ENCODE data around the gene TNFRSF8.

DNA sequence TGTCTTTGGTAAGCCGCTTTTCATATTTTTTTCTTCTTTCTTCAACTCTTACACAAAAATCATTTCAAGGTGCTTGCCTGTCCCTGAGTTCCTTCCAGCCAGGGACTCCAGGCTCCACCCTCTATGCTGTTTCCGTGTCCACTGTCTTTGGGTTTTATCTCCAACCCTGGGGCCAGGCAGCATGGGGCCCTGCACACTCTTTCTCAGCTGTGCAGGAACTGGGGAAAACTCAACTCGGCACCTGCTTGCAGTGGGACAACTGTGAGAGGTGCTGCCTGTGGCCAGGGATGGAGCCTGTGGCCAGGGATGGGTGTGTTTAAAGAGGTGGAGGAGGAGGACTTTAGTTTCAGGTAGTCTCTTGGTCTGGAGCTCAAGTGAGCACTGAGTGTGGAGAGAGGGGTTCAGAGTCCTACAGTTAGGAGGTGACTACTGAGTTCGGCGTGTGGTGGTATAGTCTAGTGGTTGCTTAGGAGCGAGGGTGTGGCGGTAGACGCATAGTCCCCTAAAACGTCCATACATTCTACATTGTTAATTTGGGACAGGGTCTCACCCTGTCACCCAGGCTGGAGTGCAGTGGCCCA is 13.4 kb downstream of the TNFRSF8 start:
- no peak for TF ChIP-seq CEBPB (IDR thresholded peaks at IDR 0.05; ENCODE audit: low read depth, low read length)
- TF ChIP-seq, protein P1, sequence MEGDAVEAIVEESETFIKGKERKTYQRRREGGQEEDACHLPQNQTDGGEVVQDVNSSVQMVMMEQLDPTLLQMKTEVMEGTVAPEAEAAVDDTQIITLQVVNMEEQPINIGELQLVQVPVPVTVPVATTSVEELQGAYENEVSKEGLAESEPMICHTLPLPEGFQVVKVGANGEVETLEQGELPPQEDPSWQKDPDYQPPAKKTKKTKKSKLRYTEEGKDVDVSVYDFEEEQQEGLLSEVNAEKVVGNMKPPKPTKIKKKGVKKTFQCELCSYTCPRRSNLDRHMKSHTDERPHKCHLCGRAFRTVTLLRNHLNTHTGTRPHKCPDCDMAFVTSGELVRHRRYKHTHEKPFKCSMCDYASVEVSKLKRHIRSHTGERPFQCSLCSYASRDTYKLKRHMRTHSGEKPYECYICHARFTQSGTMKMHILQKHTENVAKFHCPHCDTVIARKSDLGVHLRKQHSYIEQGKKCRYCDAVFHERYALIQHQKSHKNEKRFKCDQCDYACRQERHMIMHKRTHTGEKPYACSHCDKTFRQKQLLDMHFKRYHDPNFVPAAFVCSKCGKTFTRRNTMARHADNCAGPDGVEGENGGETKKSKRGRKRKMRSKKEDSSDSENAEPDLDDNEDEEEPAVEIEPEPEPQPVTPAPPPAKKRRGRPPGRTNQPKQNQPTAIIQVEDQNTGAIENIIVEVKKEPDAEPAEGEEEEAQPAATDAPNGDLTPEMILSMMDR (conservative IDR thresholded peaks at IDR 0.05; ENCODE audit: low read depth, low read length): no peak
- TF ChIP-seq RAD21 (IDR thresholded peaks at IDR 0.05; ENCODE audit: low read length): no peak
- no peak for TF ChIP-seq SMC3 (IDR thresholded peaks at IDR 0.05; ENCODE audit: low read depth, low read length)
- TF ChIP-seq MXI1 (IDR thresholded peaks at IDR 0.05; ENCODE audit: borderline replicate concordance, low read depth, low read length): no peak
- TF ChIP-seq FOS (IDR thresholded peaks at IDR 0.05; ENCODE audit: low read depth, low read length): no peak
- TF ChIP-seq RCOR1 (IDR thresholded peaks at IDR 0.05; ENCODE audit: insufficient replicate concordance, low read length): no peak
- TF ChIP-seq, protein P2, sequence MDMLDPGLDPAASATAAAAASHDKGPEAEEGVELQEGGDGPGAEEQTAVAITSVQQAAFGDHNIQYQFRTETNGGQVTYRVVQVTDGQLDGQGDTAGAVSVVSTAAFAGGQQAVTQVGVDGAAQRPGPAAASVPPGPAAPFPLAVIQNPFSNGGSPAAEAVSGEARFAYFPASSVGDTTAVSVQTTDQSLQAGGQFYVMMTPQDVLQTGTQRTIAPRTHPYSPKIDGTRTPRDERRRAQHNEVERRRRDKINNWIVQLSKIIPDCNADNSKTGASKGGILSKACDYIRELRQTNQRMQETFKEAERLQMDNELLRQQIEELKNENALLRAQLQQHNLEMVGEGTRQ (IDR thresholded peaks at IDR 0.05; ENCODE audit: low read depth, low read length): no peak
- no peak for TF ChIP-seq POLR2A (IDR thresholded peaks at IDR 0.05; ENCODE audit: low read depth, low read length)
- no peak for TF ChIP-seq NFE2L2 (IDR thresholded peaks at IDR 0.05; ENCODE audit: low read depth, low read length)
- no peak for TF ChIP-seq MAFK (IDR thresholded peaks at IDR 0.05; ENCODE audit: low read depth, low read length)
- TF ChIP-seq CHD1 (IDR thresholded peaks at IDR 0.05; ENCODE audit: low read depth, low read length): no peak
- no peak for TF ChIP-seq MAZ (IDR thresholded peaks at IDR 0.05; ENCODE audit: borderline replicate concordance, low read depth, low read length)
- TF ChIP-seq, protein P3, sequence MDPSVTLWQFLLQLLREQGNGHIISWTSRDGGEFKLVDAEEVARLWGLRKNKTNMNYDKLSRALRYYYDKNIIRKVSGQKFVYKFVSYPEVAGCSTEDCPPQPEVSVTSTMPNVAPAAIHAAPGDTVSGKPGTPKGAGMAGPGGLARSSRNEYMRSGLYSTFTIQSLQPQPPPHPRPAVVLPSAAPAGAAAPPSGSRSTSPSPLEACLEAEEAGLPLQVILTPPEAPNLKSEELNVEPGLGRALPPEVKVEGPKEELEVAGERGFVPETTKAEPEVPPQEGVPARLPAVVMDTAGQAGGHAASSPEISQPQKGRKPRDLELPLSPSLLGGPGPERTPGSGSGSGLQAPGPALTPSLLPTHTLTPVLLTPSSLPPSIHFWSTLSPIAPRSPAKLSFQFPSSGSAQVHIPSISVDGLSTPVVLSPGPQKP (IDR thresholded peaks at IDR 0.05; ENCODE audit: borderline replicate concordance, low read depth, low read length): no peak

Measured in IMR-90 (cell line).